ENCODE measurements around the gene SLC4A5.

SLC4A5 gene

DNA sequence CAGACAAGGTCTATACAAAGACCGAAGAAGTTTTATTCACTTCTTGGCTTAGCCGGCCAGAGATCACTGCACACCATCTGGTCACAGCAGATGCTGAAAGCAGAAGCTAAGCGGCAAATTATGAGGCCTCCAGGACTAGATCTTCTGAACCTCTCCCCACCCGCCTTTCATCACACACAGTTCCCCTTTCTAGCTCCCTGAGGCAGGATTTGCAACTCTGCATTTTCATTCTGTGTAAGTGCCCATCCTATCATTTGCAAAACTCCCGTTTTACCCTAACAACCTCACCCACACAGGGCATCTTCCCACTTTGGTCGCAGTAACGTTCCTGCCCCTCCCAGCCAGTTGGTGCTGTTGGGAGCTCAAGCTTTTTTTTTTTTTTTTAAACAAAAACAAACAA, 161.5 kb downstream of the SLC4A5 start:
- Mint-ChIP-seq H3K4me3 (peak overlapping the region; percentile 22), H3K27ac (no peak overlapping the region), H3K9me3 (no peaks in the 10 kb centered on the region), H3K4me1 (peaks cover 18% of the 10 kb centered on the region), H3K36me3 (peaks cover 32% of the 10 kb centered on the region)
- ATAC-seq: no peak
- no peak for DNase-seq (ENCODE audit: low spot score in 2 of 2)

- peak overlapping the region; percentile 90 for H3K27ac Mint-ChIP-seq
- peaks cover 49% of the 10 kb centered on the region for H3K36me3 Mint-ChIP-seq
- peaks cover 30% of the 10 kb centered on the region for H3K4me1 Mint-ChIP-seq
- DNase-seq (ENCODE audit: low spot score in 2 of 2) (peak in 1 of 2 donors; percentile 68), ATAC-seq (peak; percentile 12)
- H3K4me3 Mint-ChIP-seq: peak overlapping the region; percentile 82
- H3K9me3 Mint-ChIP-seq: no peaks in the 10 kb centered on the region
These were observed 164.0 kb downstream of the SLC4A5 start for GRCh38 chr2:74179063-74179865.

GRCh38 chr2:74178211-74179062, 164.8 kb downstream of the SLC4A5 start, which contains the start of gene MOB1A:
Gene MOB1A (minus strand): TSS chr2:74178879. CDS start chr2:74178674, 205 bp downstream.
- Mint-ChIP-seq H3K4me3 (peak within 1 kb of the TSS; percentile 82), H3K36me3 (peaks cover 57% of the 10 kb centered on the region), H3K27ac (peak within 1 kb of the TSS; percentile 90), H3K4me1 (peaks cover 34% of the 10 kb centered on the region), H3K9me3 (no peaks in the 10 kb centered on the region)
- DNase-seq (ENCODE audit: low spot score in 2 of 2): peak; percentile 89 to 98
- ATAC-seq: peak; percentile 94

DNA sequence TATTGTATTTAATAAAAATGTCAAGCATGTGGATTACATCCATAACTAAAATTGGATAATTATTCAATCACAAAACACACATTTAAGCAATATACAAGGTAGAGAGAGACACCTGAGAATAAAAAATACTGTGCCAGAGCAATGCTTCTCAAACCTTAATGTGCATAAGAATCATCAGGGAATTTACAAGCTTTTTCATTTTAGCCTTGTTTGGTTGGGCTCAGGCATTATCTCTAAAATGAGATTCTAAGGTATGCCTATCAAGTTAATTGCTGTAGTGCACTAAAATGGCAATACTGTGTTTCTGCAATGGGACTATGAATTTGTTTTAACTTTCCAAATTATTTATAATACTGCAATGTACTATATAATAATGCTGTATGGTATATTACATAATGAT, 165.5 kb downstream of the SLC4A5 start:
- peaks cover 34% of the 10 kb centered on the region for H3K4me1 Mint-ChIP-seq

DNA sequence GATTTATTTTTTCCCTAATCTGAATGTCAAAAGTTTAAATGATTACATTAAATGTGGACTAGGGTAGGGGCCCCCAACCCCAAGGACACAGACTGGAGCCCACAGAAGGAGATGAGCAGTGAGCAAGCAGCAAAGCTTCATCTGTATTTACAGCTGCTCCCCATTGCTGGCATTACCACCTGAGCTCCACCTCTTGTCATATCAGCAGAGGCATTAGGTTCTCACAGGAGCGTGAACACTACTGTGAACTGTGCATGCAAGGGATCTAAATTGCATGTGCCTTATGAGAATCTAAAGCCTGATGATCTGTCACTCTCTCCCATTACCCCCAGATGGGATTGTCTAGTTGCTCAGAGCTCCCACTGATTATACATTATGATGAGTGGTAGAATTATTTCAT, 168.3 kb downstream of the SLC4A5 start:
- ATAC-seq (no peak), DNase-seq (ENCODE audit: low spot score in 2 of 2) (no peak)
- Mint-ChIP-seq H3K36me3 (peaks cover 92% of the 10 kb centered on the region), H3K9me3 (no peaks in the 10 kb centered on the region), H3K27ac (peak overlapping the region; percentile 92), H3K4me1 (peaks cover 43% of the 10 kb centered on the region), H3K4me3 (peak overlapping the region; percentile 82)

More for the DNA sequence above, 165.5 kb downstream of the SLC4A5 start:
- no peaks in the 10 kb centered on the region for H3K9me3 Mint-ChIP-seq
- DNase-seq (ENCODE audit: low spot score in 2 of 2): no peak
- no peak for ATAC-seq
- peak overlapping the region; percentile 92 for H3K27ac Mint-ChIP-seq
- H3K36me3 Mint-ChIP-seq: peaks cover 64% of the 10 kb centered on the region
- peak overlapping the region; percentile 82 for H3K4me3 Mint-ChIP-seq

GRCh38 chr2:74168739-74169138, 174.5 kb downstream of the SLC4A5 start:
- peaks cover 100% of the 10 kb centered on the region for H3K36me3 Mint-ChIP-seq
- peaks cover 3% of the 10 kb centered on the region for H3K9me3 Mint-ChIP-seq
- DNase-seq (ENCODE audit: low spot score in 2 of 2): no peak
- H3K27ac Mint-ChIP-seq: peak overlapping the region; percentile 86
- peaks cover 28% of the 10 kb centered on the region for H3K4me1 Mint-ChIP-seq
- peak; percentile 68 for ATAC-seq
- H3K4me3 Mint-ChIP-seq: no peak overlapping the region
